HepG2 (cell line): ENCODE results near the gene GNA12. TPM values are rescaled to one million over a fixed set of nuclear protein-coding genes. Genes with fewer than 3 reads are reported as not detected.

Experiments
- ARHGAP35 ChIP-seq: sonication (generic); formaldehyde crosslinking; IDR thresholded peaks from 2 replicates; pipeline ENCODE4 v1.9.0; 2022; ENCODE audit warnings: mild to moderate bottlenecking, inconsistent platforms, moderate library complexity, missing genetic modification reagents, borderline replicate concordance
- CBX5 ChIP-seq: sonication (generic); formaldehyde crosslinking; IDR thresholded peaks from 2 replicates; pipeline ENCODE4 v1.4.0; 2020; ENCODE audit warnings: missing genetic modification reagents, borderline replicate concordance
- PCBP1 ChIP-seq: fragments of 200-400 bp; formaldehyde crosslinking; IDR thresholded peaks from 2 replicates; pipeline ENCODE4 v1.6.1; 2017; ENCODE audit warnings: mild to moderate bottlenecking, low read depth, low read length, borderline replicate concordance
- THAP11 ChIP-seq: IDR thresholded peaks from 2 replicates; pipeline ENCODE4 v1.6.1; 2016; ENCODE audit warnings: missing biosample characterization, missing genetic modification reagents
- USF2 ChIP-seq, 2 experiments: sonication (generic) in 1 of 2; formaldehyde crosslinking in 1 of 2; IDR thresholded peaks; 2 replicates each; pipeline versions ENCODE4 v1.5.1 to v1.6.1; 2011 to 2020; ENCODE audit warnings: borderline replicate concordance in 1 of 2, low read depth in 1 of 2, low read length in 1 of 2, mild to moderate bottlenecking in 1 of 2, missing genetic modification reagents in 1 of 2, moderate library complexity in 1 of 2
- ZBTB14 ChIP-seq: sonication (generic); formaldehyde crosslinking; IDR thresholded peaks from 2 replicates; pipeline ENCODE4 v1.4.0; 2020; ENCODE audit warnings: missing genetic modification reagents
- ZEB1 ChIP-seq: IDR thresholded peaks from 2 replicates; pipeline ENCODE4 v1.6.1; 2012; ENCODE audit warnings: mild to moderate bottlenecking, low read depth, inconsistent platforms; ENCODE audit not compliant: insufficient replicate concordance
- ZGPAT ChIP-seq: IDR thresholded peaks from 2 replicates; pipeline ENCODE4 v1.6.1; 2016; ENCODE audit warnings: mild to moderate bottlenecking
- polyA plus RNA-seq, 8 experiments: library from polyadenylated mRNA; depleted of rRNA in 3 of 8; stranded (reverse) in 7 of 8; unstranded in 1 of 8; fragments of >200 nt; fragmentation: Illumina TruSeq in 4 of 8; extraction: Trizol in 4 of 8; gene quantifications; 2 replicates each; pipeline versions ENCODE4 v1.2.1 to v1.2.3, GENCODE V29; 2011 to 2016; ENCODE audit warnings: low read depth in 4 of 8, missing spikeins in 1 of 8, mixed read lengths in 1 of 8; ENCODE audit not compliant: insufficient read depth in 1 of 8
- total RNA-seq, 5 experiments: library from RNA; depleted of rRNA; stranded (reverse); fragments of >200 nt; fragmentation: Illumina TruSeq; extraction: Trizol; gene quantifications; 2 replicates each; pipeline ENCODE4 v1.2.3, GENCODE V29; 2016; ENCODE audit warnings: low read depth in 1 of 5
- TF ChIP-seq, protein P1 (sequence below), 2 experiments: sonication (generic) in 1 of 2; formaldehyde crosslinking in 1 of 2; IDR thresholded peaks; 2 replicates each; pipeline versions ENCODE4 v1.4.0 to v1.6.1; 2016 to 2020; ENCODE audit warnings: borderline replicate concordance in 1 of 2, low read depth in 1 of 2, mild to moderate bottlenecking in 1 of 2, missing genetic modification reagents in 1 of 2
- TF ChIP-seq, protein P2 (sequence below): IDR thresholded peaks from 2 replicates; pipeline ENCODE4 v1.4.0; 2020; ENCODE audit warnings: mild to moderate bottlenecking, missing genetic modification reagents

Gene GNA12
- total and polyA plus RNA-seq, 2 of the 13 experiments (the other 11 are each of a cell fraction or from before 2014, with no cell fraction given): 16.2 to 50.9 TPM

- TF ChIP-seq PCBP1 (no peak), CBX5 (CRISPR knock-in tag) (peak; percentile 34; the same call in 1 of the 2 replicates), ZBTB14 (CRISPR knock-in tag) (no peak), USF2 (IDR thresholded peaks at IDR 0.05; ENCODE audit: low read depth, low read length) (no peak), USF2 (CRISPR knock-in tag; IDR thresholded peaks at IDR 0.05; ENCODE audit: borderline replicate concordance) (no peak), ARHGAP35 (CRISPR knock-in tag) (no peak), THAP11 (peak; percentile 49; the same call in 1 of the 2 replicates), ZGPAT (no peak), ZEB1 (peak; percentile 75)
- TF ChIP-seq, protein P1, sequence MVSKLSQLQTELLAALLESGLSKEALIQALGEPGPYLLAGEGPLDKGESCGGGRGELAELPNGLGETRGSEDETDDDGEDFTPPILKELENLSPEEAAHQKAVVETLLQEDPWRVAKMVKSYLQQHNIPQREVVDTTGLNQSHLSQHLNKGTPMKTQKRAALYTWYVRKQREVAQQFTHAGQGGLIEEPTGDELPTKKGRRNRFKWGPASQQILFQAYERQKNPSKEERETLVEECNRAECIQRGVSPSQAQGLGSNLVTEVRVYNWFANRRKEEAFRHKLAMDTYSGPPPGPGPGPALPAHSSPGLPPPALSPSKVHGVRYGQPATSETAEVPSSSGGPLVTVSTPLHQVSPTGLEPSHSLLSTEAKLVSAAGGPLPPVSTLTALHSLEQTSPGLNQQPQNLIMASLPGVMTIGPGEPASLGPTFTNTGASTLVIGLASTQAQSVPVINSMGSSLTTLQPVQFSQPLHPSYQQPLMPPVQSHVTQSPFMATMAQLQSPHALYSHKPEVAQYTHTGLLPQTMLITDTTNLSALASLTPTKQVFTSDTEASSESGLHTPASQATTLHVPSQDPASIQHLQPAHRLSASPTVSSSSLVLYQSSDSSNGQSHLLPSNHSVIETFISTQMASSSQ (IDR thresholded peaks at IDR 0.05; ENCODE audit: low read depth): no peak
- TF ChIP-seq, protein P1 (CRISPR knock-in tag; IDR thresholded peaks at IDR 0.05; ENCODE audit: borderline replicate concordance): no peak
- TF ChIP-seq, protein P2, sequence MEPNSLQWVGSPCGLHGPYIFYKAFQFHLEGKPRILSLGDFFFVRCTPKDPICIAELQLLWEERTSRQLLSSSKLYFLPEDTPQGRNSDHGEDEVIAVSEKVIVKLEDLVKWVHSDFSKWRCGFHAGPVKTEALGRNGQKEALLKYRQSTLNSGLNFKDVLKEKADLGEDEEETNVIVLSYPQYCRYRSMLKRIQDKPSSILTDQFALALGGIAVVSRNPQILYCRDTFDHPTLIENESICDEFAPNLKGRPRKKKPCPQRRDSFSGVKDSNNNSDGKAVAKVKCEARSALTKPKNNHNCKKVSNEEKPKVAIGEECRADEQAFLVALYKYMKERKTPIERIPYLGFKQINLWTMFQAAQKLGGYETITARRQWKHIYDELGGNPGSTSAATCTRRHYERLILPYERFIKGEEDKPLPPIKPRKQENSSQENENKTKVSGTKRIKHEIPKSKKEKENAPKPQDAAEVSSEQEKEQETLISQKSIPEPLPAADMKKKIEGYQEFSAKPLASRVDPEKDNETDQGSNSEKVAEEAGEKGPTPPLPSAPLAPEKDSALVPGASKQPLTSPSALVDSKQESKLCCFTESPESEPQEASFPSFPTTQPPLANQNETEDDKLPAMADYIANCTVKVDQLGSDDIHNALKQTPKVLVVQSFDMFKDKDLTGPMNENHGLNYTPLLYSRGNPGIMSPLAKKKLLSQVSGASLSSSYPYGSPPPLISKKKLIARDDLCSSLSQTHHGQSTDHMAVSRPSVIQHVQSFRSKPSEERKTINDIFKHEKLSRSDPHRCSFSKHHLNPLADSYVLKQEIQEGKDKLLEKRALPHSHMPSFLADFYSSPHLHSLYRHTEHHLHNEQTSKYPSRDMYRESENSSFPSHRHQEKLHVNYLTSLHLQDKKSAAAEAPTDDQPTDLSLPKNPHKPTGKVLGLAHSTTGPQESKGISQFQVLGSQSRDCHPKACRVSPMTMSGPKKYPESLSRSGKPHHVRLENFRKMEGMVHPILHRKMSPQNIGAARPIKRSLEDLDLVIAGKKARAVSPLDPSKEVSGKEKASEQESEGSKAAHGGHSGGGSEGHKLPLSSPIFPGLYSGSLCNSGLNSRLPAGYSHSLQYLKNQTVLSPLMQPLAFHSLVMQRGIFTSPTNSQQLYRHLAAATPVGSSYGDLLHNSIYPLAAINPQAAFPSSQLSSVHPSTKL (CRISPR knock-in tag): peak; percentile 49
Measured at GRCh38 chr7:2811476-2812113, 32.5 kb downstream of the GNA12 start (continued).
